Neutrophil (primary cell): Measurements from ENCODE around the gene CFAP410.

Experiments used
- H3K27ac ChIP-seq: fragments of 200-600 bp; sonication (generic); 2 replicates; pipeline ENCODE4 v1.5.1; 2016; ENCODE audit warnings: mild to moderate bottlenecking, moderate library complexity
- H3K27me3 ChIP-seq: fragments of 200-600 bp; sonication (generic); 2 replicates; pipeline ENCODE4 v1.6.0; 2016; ENCODE audit warnings: mild to moderate bottlenecking
- H3K36me3 ChIP-seq: fragments of 200-600 bp; sonication (generic); 2 replicates; pipeline ENCODE4 v1.5.1; 2017
- H3K4me1 ChIP-seq, 2 experiments: fragments of 200-600 bp in 1 of 2; sonication (generic) in 1 of 2; 1 replicate in 1 of 2; 2 replicates in 1 of 2; pipeline versions ENCODE4 v1.5.1 to v1.6.1; 2013 to 2016; ENCODE audit warnings: low read depth in 1 of 2, low read length in 1 of 2, mild to moderate bottlenecking in 1 of 2, moderate library complexity in 1 of 2; ENCODE audit not compliant: control insufficient read depth in 1 of 2, insufficient read depth in 1 of 2
- H3K4me3 ChIP-seq, 2 experiments: fragments of 200-600 bp in 1 of 2; sonication (generic) in 1 of 2; 1 replicate in 1 of 2; 2 replicates in 1 of 2; pipeline ENCODE4 v1.5.1; 2013 to 2016; ENCODE audit warnings: low read depth in 1 of 2, low read length in 1 of 2, mild to moderate bottlenecking in 1 of 2, moderate library complexity in 1 of 2
- H3K9me3 ChIP-seq: fragments of 200-600 bp; sonication (generic); 2 replicates; pipeline ENCODE4 v1.5.1; 2016
- TF ChIP-seq, protein P1 (sequence below): fragments of 200-600 bp; sonication (generic); IDR thresholded peaks from 2 replicates; pipeline ENCODE4 v1.5.1; 2016; ENCODE audit warnings: antibody characterized with exemption

Gene CFAP410

DNA sequence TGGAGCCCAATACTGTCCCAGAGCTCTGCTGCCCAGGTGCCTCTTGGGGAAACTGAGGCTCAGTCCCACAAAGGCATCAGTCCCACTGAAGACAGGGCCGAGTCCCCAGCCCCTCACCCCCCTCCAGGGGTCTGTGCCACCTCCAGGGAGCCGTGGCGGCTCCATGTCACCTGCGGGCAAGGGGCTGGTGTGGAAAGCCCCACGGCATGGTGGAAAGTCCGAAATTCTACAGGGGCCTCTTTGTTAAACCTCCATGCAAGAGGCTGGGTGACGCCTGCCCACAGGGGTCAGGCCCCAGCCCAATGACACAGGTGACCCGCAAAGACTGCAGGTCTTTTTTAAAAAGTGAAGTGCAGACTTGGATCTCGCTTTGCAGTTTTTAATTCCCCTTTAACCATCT lies 56.8 kb downstream of the CFAP410 start:
- Histone ChIP-seq H3K36me3 (no peaks in the 10 kb centered on the region), H3K4me3 (no peak overlapping the region), H3K9me3 (no peaks in the 10 kb centered on the region), H3K27me3 (peaks cover 42% of the 10 kb centered on the region), H3K27ac (no peak overlapping the region), H3K4me1 (no peaks in the 10 kb centered on the region)
- TF ChIP-seq, protein P1, sequence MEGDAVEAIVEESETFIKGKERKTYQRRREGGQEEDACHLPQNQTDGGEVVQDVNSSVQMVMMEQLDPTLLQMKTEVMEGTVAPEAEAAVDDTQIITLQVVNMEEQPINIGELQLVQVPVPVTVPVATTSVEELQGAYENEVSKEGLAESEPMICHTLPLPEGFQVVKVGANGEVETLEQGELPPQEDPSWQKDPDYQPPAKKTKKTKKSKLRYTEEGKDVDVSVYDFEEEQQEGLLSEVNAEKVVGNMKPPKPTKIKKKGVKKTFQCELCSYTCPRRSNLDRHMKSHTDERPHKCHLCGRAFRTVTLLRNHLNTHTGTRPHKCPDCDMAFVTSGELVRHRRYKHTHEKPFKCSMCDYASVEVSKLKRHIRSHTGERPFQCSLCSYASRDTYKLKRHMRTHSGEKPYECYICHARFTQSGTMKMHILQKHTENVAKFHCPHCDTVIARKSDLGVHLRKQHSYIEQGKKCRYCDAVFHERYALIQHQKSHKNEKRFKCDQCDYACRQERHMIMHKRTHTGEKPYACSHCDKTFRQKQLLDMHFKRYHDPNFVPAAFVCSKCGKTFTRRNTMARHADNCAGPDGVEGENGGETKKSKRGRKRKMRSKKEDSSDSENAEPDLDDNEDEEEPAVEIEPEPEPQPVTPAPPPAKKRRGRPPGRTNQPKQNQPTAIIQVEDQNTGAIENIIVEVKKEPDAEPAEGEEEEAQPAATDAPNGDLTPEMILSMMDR: no peak

DNA sequence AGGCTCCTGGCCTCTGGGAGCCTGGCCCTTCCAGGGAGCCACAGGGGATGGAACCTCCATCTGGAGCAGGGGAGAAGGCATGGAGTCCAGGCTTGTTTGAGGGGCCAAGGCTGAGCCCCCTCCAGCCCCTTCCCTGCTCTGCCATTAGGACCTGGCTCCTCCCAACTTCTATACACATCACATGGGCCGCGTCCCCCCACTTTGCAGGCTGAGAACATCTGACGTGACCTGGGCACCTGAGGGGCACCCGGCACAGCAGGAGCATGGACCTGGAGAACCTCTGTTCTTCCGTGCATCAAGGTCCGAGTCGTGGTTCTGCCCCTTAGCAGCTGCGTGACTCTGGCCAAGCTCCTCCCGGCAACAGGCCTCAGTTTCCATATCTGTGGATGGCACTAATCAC lies 57.4 kb downstream of the CFAP410 start:
- Histone ChIP-seq H3K27me3 (peaks cover 36% of the 10 kb centered on the region), H3K4me3 (no peak overlapping the region), H3K9me3 (no peaks in the 10 kb centered on the region), H3K4me1 (no peaks in the 10 kb centered on the region), H3K27ac (no peak overlapping the region), H3K36me3 (no peaks in the 10 kb centered on the region)
- TF ChIP-seq, protein P1: no peak

GRCh38 chr21:44279354-44280260 lies 59.6 kb downstream of the CFAP410 start:
- TF ChIP-seq, protein P1: no peak

More at GRCh38 chr21:44279354-44280260, 59.6 kb downstream of the CFAP410 start:
- Histone ChIP-seq H3K27ac (no peak overlapping the region), H3K27me3 (peaks cover 14% of the 10 kb centered on the region), H3K9me3 (no peaks in the 10 kb centered on the region), H3K36me3 (no peaks in the 10 kb centered on the region), H3K4me3 (no peak overlapping the region), H3K4me1 (no peaks in the 10 kb centered on the region)
